Stomach (tissue), 9 donors: Measurements from ENCODE around the gene TACSTD2. TPM values are rescaled to one million over a fixed set of nuclear protein-coding genes. Genes with fewer than 3 reads are reported as not detected.

Experiments
- DNase-seq, 2 donors: peaks; one replicate each; pipeline versions ENCODE4 v3.0.0 to v3.0.0-alpha.2; 2013 to 2019
- H3K27ac ChIP-seq, 5 donors: fragments of 200-600 bp in 4 of 5; sonication (generic) in 4 of 5; one replicate each; pipeline ENCODE4 v1.5.1; 2013 to 2019; ENCODE audit warnings: mild to moderate bottlenecking in 1 of 5, moderate library complexity in 1 of 5
- H3K27me3 ChIP-seq, 3 donors: fragments of 200-600 bp; sonication (generic); one replicate each; pipeline ENCODE4 v1.5.1; 2017 to 2019; ENCODE audit warnings: mixed run types in 1 of 3
- H3K36me3 ChIP-seq, 4 donors: fragments of 200-600 bp; sonication (generic); 1 replicate in 3 of 4; 2 replicates in 1 of 4; pipeline ENCODE4 v1.5.1; 2016 to 2019
- H3K4me1 ChIP-seq, 4 donors: fragments of 200-600 bp; sonication (generic); one replicate each; pipeline ENCODE4 v1.5.1; 2016 to 2019
- H3K4me3 ChIP-seq, 4 donors: fragments of 200-600 bp; sonication (generic) in 3 of 4; one replicate each; pipeline ENCODE4 v1.5.1; 2016 to 2019; ENCODE audit warnings: mild to moderate bottlenecking in 1 of 4
- H3K9me3 ChIP-seq, 4 donors: fragments of 200-600 bp; sonication (generic); one replicate each; pipeline ENCODE4 v1.5.1; 2016 to 2019
- EP300 ChIP-seq: sonication (generic); formaldehyde crosslinking; IDR thresholded peaks from one replicate; pipeline ENCODE4 v1.6.1; 2017; ENCODE audit warnings: antibody characterized with exemption
- POLR2A ChIP-seq, 4 donors: fragments of 450-650 bp; IDR thresholded peaks; one replicate each; pipeline ENCODE4 v1.6.1; 2016; ENCODE audit warnings: antibody characterized with exemption in 4 of 4, control low read depth in 2 of 4, mild to moderate bottlenecking in 1 of 4, moderate library complexity in 1 of 4
- POLR2AphosphoS5 ChIP-seq, 3 donors: sonication (generic); formaldehyde crosslinking; IDR thresholded peaks; one replicate each; pipeline ENCODE4 v1.6.1; 2016; ENCODE audit warnings: antibody characterized with exemption in 3 of 3
- WGBS, 5 donors: extraction: QIAGEN DNeasy Blood & Tissue Kit in 3 of 5; methylation state at CpG; one replicate each; pipeline versions ENCODE4 v1.1.5 to v1.1.7; 2013 to 2018; 5-methylcytosine and 5-hydroxymethylcytosine counted together
- intact Hi-C: fragments of 100-400 bp; cut with DNase I; formaldehyde crosslinking; loops from one replicate; pipeline ENCODE4 v1.15.1; 2023; ENCODE audit warnings: low total_unique reads
- polyA plus RNA-seq, 3 donors: library from polyadenylated mRNA; stranded (reverse); fragments of 200-250 nt; gene quantifications; one replicate each; pipeline ENCODE4 v1.2.3, GENCODE V29; 2013
- total RNA-seq, 5 donors: library from RNA; depleted of rRNA; stranded (reverse); fragments of >200 nt; gene quantifications; one replicate each; pipeline versions ENCODE4 v1.1.0 to v1.2.3, GENCODE V29; 2014 to 2016
- TF ChIP-seq, protein P1 (sequence below), 7 experiments: fragments of 450-650 bp in 4 of 7; fragments of 200-600 bp in 3 of 7; sonication (generic) in 3 of 7; IDR thresholded peaks; one replicate each; pipeline ENCODE4 v1.5.1; 2016 to 2019; ENCODE audit warnings: antibody characterized with exemption in 7 of 7, control low read depth in 2 of 7, mild to moderate bottlenecking in 1 of 7
- donor health status: healthy with polysubstance abuse.
- donor health status: Bipolar disorder and iron deficiency.
- donor health status: healthy.

The TACSTD2 gene
- total and polyA plus RNA-seq, 8 donors = 5.2 to 369 (median 35.1) TPM; not detected in 2

- Histone ChIP-seq H3K36me3 (peaks cover 0 to 28% (median 17%) of the 10 kb centered on the region in 4 donors), H3K27ac (no peak overlapping the region), H3K4me1 (peaks cover 0 to 8% (median 3%) of the 10 kb centered on the region in 4 donors), H3K27me3 (no peaks in the 10 kb centered on the region), H3K9me3 (no peaks in the 10 kb centered on the region), H3K4me3 (no peak overlapping the region)
- no peak for TF ChIP-seq POLR2A (IDR thresholded peaks at IDR 0.05)
- TF ChIP-seq, protein P1, sequence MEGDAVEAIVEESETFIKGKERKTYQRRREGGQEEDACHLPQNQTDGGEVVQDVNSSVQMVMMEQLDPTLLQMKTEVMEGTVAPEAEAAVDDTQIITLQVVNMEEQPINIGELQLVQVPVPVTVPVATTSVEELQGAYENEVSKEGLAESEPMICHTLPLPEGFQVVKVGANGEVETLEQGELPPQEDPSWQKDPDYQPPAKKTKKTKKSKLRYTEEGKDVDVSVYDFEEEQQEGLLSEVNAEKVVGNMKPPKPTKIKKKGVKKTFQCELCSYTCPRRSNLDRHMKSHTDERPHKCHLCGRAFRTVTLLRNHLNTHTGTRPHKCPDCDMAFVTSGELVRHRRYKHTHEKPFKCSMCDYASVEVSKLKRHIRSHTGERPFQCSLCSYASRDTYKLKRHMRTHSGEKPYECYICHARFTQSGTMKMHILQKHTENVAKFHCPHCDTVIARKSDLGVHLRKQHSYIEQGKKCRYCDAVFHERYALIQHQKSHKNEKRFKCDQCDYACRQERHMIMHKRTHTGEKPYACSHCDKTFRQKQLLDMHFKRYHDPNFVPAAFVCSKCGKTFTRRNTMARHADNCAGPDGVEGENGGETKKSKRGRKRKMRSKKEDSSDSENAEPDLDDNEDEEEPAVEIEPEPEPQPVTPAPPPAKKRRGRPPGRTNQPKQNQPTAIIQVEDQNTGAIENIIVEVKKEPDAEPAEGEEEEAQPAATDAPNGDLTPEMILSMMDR (IDR thresholded peaks at IDR 0.05) = no peak
- TF ChIP-seq EP300 = no peak
- TF ChIP-seq POLR2AphosphoS5 (IDR thresholded peaks at IDR 0.05) = no peak
- no peak for DNase-seq
- 89 to 97% (median 95%) methylated on average over 1 of the region's 1 CpG for WGBS, 5 donors
- intact Hi-C loops = no loop called here
Observed at GRCh38 chr1:58529284-58529683, 47.8 kb downstream of the TACSTD2 start.

DNA sequence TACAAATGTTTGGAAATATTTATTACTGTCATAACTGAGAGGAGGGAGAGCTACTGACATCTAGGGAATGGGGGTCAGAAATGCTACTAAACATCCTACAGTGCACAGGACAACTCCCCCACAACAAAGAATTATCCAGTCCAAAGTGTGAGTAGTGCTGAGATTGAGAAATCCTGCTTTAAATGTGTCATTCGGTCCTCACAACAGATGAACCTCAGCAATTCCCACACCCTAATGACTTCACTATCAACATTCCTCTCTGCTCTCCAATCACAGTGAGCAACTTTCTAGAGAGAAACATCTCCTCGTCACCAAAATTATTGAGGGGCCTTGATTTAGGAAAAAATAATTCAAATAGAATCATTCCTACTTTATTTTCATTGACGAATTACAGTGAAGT, 48.5 kb downstream of the TACSTD2 start:
- 72 to 81% (median 76%) methylated on average over 3 of the region's 3 CpGs for WGBS, 5 donors
- no peaks in the 10 kb centered on the region for H3K9me3 ChIP-seq
- no peak overlapping the region for H3K27ac ChIP-seq
- intact Hi-C loops = no loop called here
- peaks cover 0 to 8% (median 3%) of the 10 kb centered on the region in 4 donors for H3K4me1 ChIP-seq
- H3K27me3 ChIP-seq = no peaks in the 10 kb centered on the region
- no peak for DNase-seq
- peaks cover 0 to 35% (median 17%) of the 10 kb centered on the region in 4 donors for H3K36me3 ChIP-seq
- no peak overlapping the region for H3K4me3 ChIP-seq
- TF ChIP-seq POLR2A (IDR thresholded peaks at IDR 0.05) (no peak), EP300 (no peak), POLR2AphosphoS5 (IDR thresholded peaks at IDR 0.05) (no peak)
- TF ChIP-seq, protein P1 (IDR thresholded peaks at IDR 0.05) = no peak

Other genes starting within 250 kb of the TACSTD2 start
- 10 to 100 TPM in 4 of 5 donors, 1 to 10 TPM in 1; 5.8 to 55.8 (median 30.4) TPM for gene OMA1, start 30.5 kb downstream of the TACSTD2 start, total RNA-seq
- 10 to 100 TPM in 2 of 3 donors, 1 to 10 TPM in 1; 8.9 to 16.4 (median 11.1) TPM for gene OMA1, start 30.5 kb downstream of the TACSTD2 start, polyA plus RNA-seq
- 100 to 1,000 TPM in 1 of 5 donors, 10 to 100 TPM in 4; 17.4 to 126 (median 36.2) TPM for gene MYSM1, start 122.8 kb upstream of the TACSTD2 start, total RNA-seq
- gene MYSM1, start 122.8 kb upstream of the TACSTD2 start, polyA plus RNA-seq = 1 to 10 TPM; 2.5 to 8.5 (median 3.4) TPM
- gene JUN, start 206.8 kb upstream of the TACSTD2 start, total RNA-seq = 100 to 1,000 TPM; 169 to 382 (median 244) TPM
- gene JUN, start 206.8 kb upstream of the TACSTD2 start, polyA plus RNA-seq = 100 to 1,000 TPM in 1 of 3 donors, 10 to 100 TPM in 2; 64.9 to 124 (median 78.1) TPM